Osteoblast (primary cell): ENCODE measurements around the gene PIGP. TPM values are rescaled to one million over a fixed set of nuclear protein-coding genes. Genes with fewer than 3 reads are reported as not detected.
"Not testable (repeated sequence)": the region's sequence is repeated elsewhere in the genome, so short reads cannot be mapped to it uniquely, and the experiment has no call there.

Experiments used
- DNase-seq: peaks from one replicate; pipeline ENCODE4 v3.0.0; 2011; ENCODE audit warnings: low spot score, mixed read lengths; ENCODE audit not compliant: insufficient read length; ENCODE audit errors: missing footprints
- H2AFZ ChIP-seq: 2 replicates; pipeline ENCODE4 v1.6.0; 2011; ENCODE audit warnings: mild to moderate bottlenecking, low read length
- H3K27ac ChIP-seq: 2 replicates; pipeline ENCODE4 v1.5.1; 2011; ENCODE audit warnings: mild to moderate bottlenecking, low read depth, low read length, moderate library complexity
- H3K27me3 ChIP-seq: 2 replicates; pipeline ENCODE4 v1.6.0; 2012; ENCODE audit warnings: mild to moderate bottlenecking, control low read depth, inconsistent platforms, low read length, moderate library complexity; ENCODE audit not compliant: insufficient read depth
- H3K36me3 ChIP-seq: 2 replicates; pipeline ENCODE4 v1.5.1; 2011; ENCODE audit warnings: mild to moderate bottlenecking, low read length, control low read depth, moderate library complexity; ENCODE audit not compliant: insufficient read depth
- H3K4me1 ChIP-seq: 2 replicates; pipeline ENCODE4 v1.5.1; 2011; ENCODE audit warnings: mild to moderate bottlenecking, low read length, control low read depth, moderate library complexity; ENCODE audit not compliant: insufficient read depth
- H3K4me2 ChIP-seq: 2 replicates; pipeline ENCODE4 v1.6.0; 2011; ENCODE audit warnings: mild to moderate bottlenecking, low read length; ENCODE audit not compliant: insufficient read depth
- H3K4me3 ChIP-seq: fragments of 200-600 bp; sonication (generic); 3 replicates; pipeline ENCODE4 v1.5.1; 2012; ENCODE audit warnings: mild to moderate bottlenecking, low read length, inconsistent platforms; ENCODE audit not compliant: insufficient read depth
- H3K79me2 ChIP-seq: 2 replicates; pipeline ENCODE4 v1.6.0; 2012; ENCODE audit warnings: mild to moderate bottlenecking, low read length, control low read depth, inconsistent platforms; ENCODE audit not compliant: insufficient read depth
- H3K9me3 ChIP-seq: 2 replicates; pipeline ENCODE4 v1.5.1; 2011; ENCODE audit warnings: low read depth, low read length, control low read depth
- H4K20me1 ChIP-seq: 2 replicates; pipeline ENCODE4 v1.6.0; 2012; ENCODE audit warnings: mild to moderate bottlenecking, low read length, control low read depth; ENCODE audit not compliant: insufficient read depth
- CTCF ChIP-seq: IDR thresholded peaks from 2 replicates; pipeline ENCODE4 v1.5.1; 2011; ENCODE audit warnings: mild to moderate bottlenecking, low read depth, low read length, moderate library complexity; ENCODE audit errors: extremely low read depth
- total RNA-seq: library from RNA; depleted of rRNA; stranded (reverse); fragments of >200 nt; gene quantifications from 2 replicates; pipeline ENCODE4 v1.2.3, GENCODE V29; 2012

The PIGP gene
- 2.5 and 5.9 TPM in 2 replicates for total RNA-seq

GRCh38 chr21:37072988-37073416, at the start of gene PIGP, which contains the start of gene TTC3:
TSS of gene PIGP (minus strand) at chr21:37073071. CDS start at chr21:37072515, 556 bp downstream.
TSS of gene TTC3 (plus strand) at chr21:37073254. CDS start at chr21:37087258, 14,004 bp downstream.
- Histone ChIP-seq H3K9me3 (no peaks in the 10 kb centered on the region), H3K4me1 (peaks cover 18% of the 10 kb centered on the region), H3K27me3 (no peaks in the 10 kb centered on the region), H3K4me2 (peak within 1 kb of the TSS; percentile 95), H3K36me3 (peaks cover 5% of the 10 kb centered on the region), H2AFZ (peak within 1 kb of the TSS; percentile 84), H3K27ac (peak within 1 kb of the TSS; percentile 99), H3K79me2 (peaks cover 51% of the 10 kb centered on the region), H4K20me1 (peaks cover 39% of the 10 kb centered on the region), H3K4me3 (peak within 1 kb of the TSS; percentile 92)
- DNase-seq = peak; percentile 98
- no peak for TF ChIP-seq CTCF

- TF ChIP-seq CTCF = no peak
- H3K4me2 ChIP-seq = no peak overlapping the region
- H3K27ac ChIP-seq = no peak overlapping the region
- H3K79me2 ChIP-seq = peaks cover 22% of the 10 kb centered on the region
- H3K27me3 ChIP-seq = no peaks in the 10 kb centered on the region
- H3K4me1 ChIP-seq = peaks cover 3% of the 10 kb centered on the region
- no peak for DNase-seq
- H3K36me3 ChIP-seq = peaks cover 23% of the 10 kb centered on the region
- H2AFZ ChIP-seq = no peak overlapping the region
- no peak overlapping the region for H3K4me3 ChIP-seq
- peaks cover 11% of the 10 kb centered on the region for H4K20me1 ChIP-seq
- H3K9me3 ChIP-seq = no peaks in the 10 kb centered on the region
Observed at GRCh38 chr21:37119421-37120218, 46.7 kb upstream of the PIGP start.

DNA sequence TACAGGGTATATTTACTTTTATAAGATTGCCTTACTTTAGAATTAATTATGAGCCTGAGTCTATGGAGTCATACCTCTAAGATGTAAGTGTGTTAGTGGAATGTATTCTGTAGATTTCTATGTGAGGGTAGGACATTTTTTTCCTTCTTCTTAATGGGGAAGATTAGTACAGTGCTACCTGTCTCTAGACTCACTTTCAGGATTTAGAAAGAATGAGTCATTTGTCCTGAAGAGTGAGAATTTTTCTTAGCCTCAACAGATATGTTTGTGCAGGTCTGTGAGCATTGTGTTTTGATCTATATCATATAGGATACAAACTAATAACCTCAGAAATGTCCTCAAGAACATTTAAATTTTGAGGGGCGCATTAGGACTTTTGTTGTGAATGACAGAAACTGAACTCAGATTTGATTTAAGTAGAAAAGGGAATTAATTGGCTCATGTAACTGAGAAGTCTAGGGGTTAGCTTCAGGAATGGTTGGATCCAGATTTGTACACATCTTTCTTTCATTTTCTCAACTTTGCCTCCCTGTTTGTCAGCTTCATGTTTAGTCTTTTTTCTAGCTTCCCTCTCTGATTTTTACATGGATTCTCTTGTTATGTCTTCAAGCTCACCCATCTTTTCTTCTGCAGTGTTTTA, 45.4 kb upstream of the PIGP start:
- H2AFZ ChIP-seq = no peak overlapping the region
- no peaks in the 10 kb centered on the region for H3K27me3 ChIP-seq
- no peaks in the 10 kb centered on the region for H3K9me3 ChIP-seq
- H3K4me3 ChIP-seq = no peak overlapping the region
- peaks cover 3% of the 10 kb centered on the region for H3K4me1 ChIP-seq
- peaks cover 15% of the 10 kb centered on the region for H3K36me3 ChIP-seq
- peaks cover 8% of the 10 kb centered on the region for H4K20me1 ChIP-seq
- TF ChIP-seq CTCF = no peak
- no peak for DNase-seq
- no peak overlapping the region for H3K27ac ChIP-seq
- peaks cover 22% of the 10 kb centered on the region for H3K79me2 ChIP-seq
- H3K4me2 ChIP-seq = no peak overlapping the region

GRCh38 chr21:37117204-37117603, 44.3 kb upstream of the PIGP start:
- H4K20me1 ChIP-seq = peaks cover 8% of the 10 kb centered on the region
- no peak for TF ChIP-seq CTCF
- H3K4me1 ChIP-seq = peaks cover 3% of the 10 kb centered on the region
- no peak overlapping the region for H3K4me3 ChIP-seq
- no peaks in the 10 kb centered on the region for H3K9me3 ChIP-seq
- peaks cover 22% of the 10 kb centered on the region for H3K79me2 ChIP-seq
- H3K4me2 ChIP-seq = no peak overlapping the region
- no peaks in the 10 kb centered on the region for H3K27me3 ChIP-seq
- no peak overlapping the region for H2AFZ ChIP-seq
- H3K27ac ChIP-seq = no peak overlapping the region
- peaks cover 9% of the 10 kb centered on the region for H3K36me3 ChIP-seq
- no peak for DNase-seq

DNA sequence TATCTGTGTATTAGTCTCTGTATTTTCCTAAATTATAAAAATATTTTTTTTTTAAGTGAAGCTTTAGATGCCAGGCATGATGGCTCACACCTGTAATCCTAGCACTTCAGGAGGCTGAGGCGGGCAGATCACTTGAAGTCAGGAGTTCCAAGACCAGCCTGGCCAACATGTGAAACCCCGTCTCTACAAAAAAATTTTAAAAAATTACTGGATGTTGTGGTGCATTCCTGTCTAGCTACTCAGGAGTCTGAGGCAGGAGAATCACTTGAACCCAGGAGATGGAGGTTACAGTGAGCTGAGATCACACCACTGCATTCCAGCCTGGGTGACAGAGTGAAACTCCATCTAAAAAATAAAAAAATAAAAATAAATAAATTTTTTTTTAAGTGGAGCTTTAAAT, 43.6 kb upstream of the PIGP start:
- H2AFZ ChIP-seq, H3K27ac ChIP-seq, H3K36me3 ChIP-seq, H3K4me2 ChIP-seq, H3K27me3 ChIP-seq, H3K9me3 ChIP-seq, H4K20me1 ChIP-seq, H3K4me1 ChIP-seq, DNase-seq, H3K4me3 ChIP-seq: not testable (repeated sequence)
- H3K79me2 ChIP-seq = peaks cover 22% of the 10 kb centered on the region
